ENCODE results near the gene GPX4. TPM values are rescaled to one million over a fixed set of nuclear protein-coding genes. Genes with fewer than 3 reads are reported as not detected.

GPX4 gene
- total and polyA plus RNA-seq, 2 of the 13 experiments (the other 11 are each of a cell fraction or from before 2014, with no cell fraction given), result 535 to 613 TPM

- TF ChIP-seq ZNF552 (CRISPR knock-in tag; IDR thresholded peaks at IDR 0.05; ENCODE audit: borderline replicate concordance), result no peak
- no peak for TF ChIP-seq ZNF790 (CRISPR knock-in tag; IDR thresholded peaks at IDR 0.05; ENCODE audit: borderline replicate concordance)
- peak; percentile 17 for TF ChIP-seq ZNF687 (CRISPR knock-in tag; IDR thresholded peaks at IDR 0.05)
- TF ChIP-seq FOXM1 (CRISPR knock-in tag; IDR thresholded peaks at IDR 0.05), result no peak
- TF ChIP-seq ZNF703 (CRISPR knock-in tag; IDR thresholded peaks at IDR 0.05; ENCODE audit: borderline replicate concordance), result no peak
- no peak for TF ChIP-seq ZNF142 (CRISPR knock-in tag; IDR thresholded peaks at IDR 0.05)
- TF ChIP-seq, protein P1, sequence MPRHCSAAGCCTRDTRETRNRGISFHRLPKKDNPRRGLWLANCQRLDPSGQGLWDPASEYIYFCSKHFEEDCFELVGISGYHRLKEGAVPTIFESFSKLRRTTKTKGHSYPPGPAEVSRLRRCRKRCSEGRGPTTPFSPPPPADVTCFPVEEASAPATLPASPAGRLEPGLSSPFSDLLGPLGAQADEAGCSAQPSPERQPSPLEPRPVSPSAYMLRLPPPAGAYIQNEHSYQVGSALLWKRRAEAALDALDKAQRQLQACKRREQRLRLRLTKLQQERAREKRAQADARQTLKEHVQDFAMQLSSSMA (CRISPR knock-in tag; IDR thresholded peaks at IDR 0.05), result no peak
- no peak for TF ChIP-seq KLF15 (CRISPR knock-in tag; IDR thresholded peaks at IDR 0.05; ENCODE audit: borderline replicate concordance)
- no peak for TF ChIP-seq DPF2 (CRISPR knock-in tag; IDR thresholded peaks at IDR 0.05; ENCODE audit: borderline replicate concordance, low read depth)
- TF ChIP-seq NFE2 (CRISPR knock-in tag; IDR thresholded peaks at IDR 0.05), result no peak
- TF ChIP-seq ZNF121 (CRISPR knock-in tag; IDR thresholded peaks at IDR 0.05), result no peak
- TF ChIP-seq SAP130 (CRISPR knock-in tag; IDR thresholded peaks at IDR 0.05; ENCODE audit: low read depth), result no peak
- no peak for TF ChIP-seq ZNF383 (CRISPR knock-in tag; IDR thresholded peaks at IDR 0.05; ENCODE audit: borderline replicate concordance)
- no peak for TF ChIP-seq ZNF878 (CRISPR knock-in tag; IDR thresholded peaks at IDR 0.05)
- no peak for TF ChIP-seq MZF1 (CRISPR knock-in tag; IDR thresholded peaks at IDR 0.05; ENCODE audit: borderline replicate concordance)
These were observed 51.8 kb downstream of the GPX4 start (continued) for GRCh38 chr19:1155352-1156304.
